NCI-H69 (cell line): ENCODE results near the gene KHDC3L.
A peak's percentile ranks its signal among the peaks of the same experiment; 100 is the strongest.

Experiments
- DNase-seq: peaks from one replicate; lab custom pipeline; 2025; lab: John Stamatoyannopoulos, UW

Gene KHDC3L

GRCh38 chr6:73362358-73362757 is at the start of gene KHDC3L:
Gene KHDC3L (plus strand): TSS chr6:73362658. CDS start chr6:73362730, 72 bp downstream.
- DNase-seq: no peak

- no peak for DNase-seq
These were observed 47.6 kb upstream of the KHDC3L start for GRCh38 chr6:73314577-73315492.

GRCh38 chr6:73323323-73323722 is 39.1 kb upstream of the KHDC3L start:
- no peak for DNase-seq

GRCh38 chr6:73325656-73326055 is 36.8 kb upstream of the KHDC3L start:
- no peak for DNase-seq

- DNase-seq: no peak
These were observed 33.7 kb upstream of the KHDC3L start for GRCh38 chr6:73328790-73329189.

- DNase-seq: no peak
These were observed 33.3 kb upstream of the KHDC3L start for GRCh38 chr6:73329201-73329600.

- no peak for DNase-seq
These were observed 23.1 kb upstream of the KHDC3L start for GRCh38 chr6:73339340-73339739.

GRCh38 chr6:73340048-73340447 is 22.4 kb upstream of the KHDC3L start:
- DNase-seq: no peak

- no peak for DNase-seq
These were observed 21.1 kb upstream of the KHDC3L start for GRCh38 chr6:73341335-73341734.

- no peak for DNase-seq
These were observed 20.3 kb upstream of the KHDC3L start for GRCh38 chr6:73342174-73342573.

- no peak for DNase-seq
These were observed 19.3 kb upstream of the KHDC3L start for GRCh38 chr6:73343164-73343563.

GRCh38 chr6:73348550-73349204 is 13.8 kb upstream of the KHDC3L start:
- DNase-seq: no peak

- no peak for DNase-seq
These were observed 13.1 kb upstream of the KHDC3L start for GRCh38 chr6:73349311-73349710.

- DNase-seq: no peak
These were observed 8.5 kb upstream of the KHDC3L start, which contains the start of gene DPPA5 for GRCh38 chr6:73353636-73354593. Gene DPPA5 (minus strand): TSS chr6:73354276. CDS start chr6:73354225, 51 bp downstream.

GRCh38 chr6:73362869-73363536 is 545 bp downstream of the KHDC3L start:
- DNase-seq: no peak

GRCh38 chr6:73363537-73363875 is 1.0 kb downstream of the KHDC3L start:
- DNase-seq: no peak

- DNase-seq: no peak
These were observed 1.7 kb downstream of the KHDC3L start for GRCh38 chr6:73364121-73364520.

GRCh38 chr6:73364549-73364948 is 2.1 kb downstream of the KHDC3L start:
- no peak for DNase-seq

GRCh38 chr6:73367761-73368355 is 5.4 kb downstream of the KHDC3L start:
- DNase-seq: peak; percentile 49

GRCh38 chr6:73368675-73369074 is 6.2 kb downstream of the KHDC3L start:
- no peak for DNase-seq

- DNase-seq: no peak
These were observed 6.7 kb downstream of the KHDC3L start for GRCh38 chr6:73369157-73369556.
